Lung (tissue), 12 donors: ENCODE measurements around the gene PRR7. TPM values are rescaled to one million over a fixed set of nuclear protein-coding genes. Genes with fewer than 3 reads are reported as not detected.

Source experiments
- ATAC-seq: fragments of 200-7000 bp; cut with Tn5 transposase; one replicate; pipeline ENCODE4 v1.9.1; 2020; ENCODE audit warnings: moderate number of reproducible peaks; ENCODE audit not compliant: insufficient read depth, low FRiP score
- DNase-seq, 3 donors: peaks; one replicate each; pipeline ENCODE4 v3.0.0-alpha.2; 2013 to 2017
- H3K27ac ChIP-seq, 2 donors: one replicate each; pipeline ENCODE4 v1.5.1; 2013; ENCODE audit warnings: mild to moderate bottlenecking in 2 of 2, moderate library complexity in 2 of 2, control low read depth in 1 of 2, inconsistent platforms in 1 of 2, low read depth in 1 of 2, low read length in 1 of 2
- H3K27me3 ChIP-seq, 3 donors: one replicate each; pipeline ENCODE4 v1.5.1; 2013; ENCODE audit warnings: low read length in 2 of 3; ENCODE audit not compliant: control insufficient read depth in 3 of 3, insufficient read depth in 3 of 3
- H3K36me3 ChIP-seq, 4 donors: one replicate each; pipeline ENCODE4 v1.5.1; 2013; ENCODE audit warnings: low read length in 4 of 4, mild to moderate bottlenecking in 1 of 4, moderate library complexity in 1 of 4; ENCODE audit not compliant: control insufficient read depth in 4 of 4, insufficient read depth in 4 of 4
- H3K4me1 ChIP-seq, 5 donors: one replicate each; pipeline ENCODE4 v1.5.1; 2013; ENCODE audit warnings: low read length in 5 of 5, mild to moderate bottlenecking in 2 of 5, moderate library complexity in 1 of 5; ENCODE audit not compliant: control insufficient read depth in 5 of 5, insufficient read depth in 5 of 5
- H3K4me3 ChIP-seq: one replicate; pipeline ENCODE4 v1.5.1; 2013; ENCODE audit warnings: mild to moderate bottlenecking, control low read depth, moderate library complexity
- H3K9ac ChIP-seq, 2 donors: one replicate each; pipeline ENCODE4 v1.5.1; 2013; ENCODE audit warnings: low read length in 2 of 2, control low read depth in 1 of 2; ENCODE audit not compliant: insufficient read depth in 1 of 2
- H3K9me3 ChIP-seq, 4 donors: one replicate each; pipeline ENCODE4 v1.5.1; 2013; ENCODE audit warnings: low read length in 3 of 4, mild to moderate bottlenecking in 1 of 4, moderate library complexity in 1 of 4; ENCODE audit not compliant: control insufficient read depth in 4 of 4, insufficient read depth in 3 of 4
- WGBS, 2 donors: extraction: QIAGEN DNeasy Blood & Tissue Kit; methylation state at CpG; one replicate each; pipeline ENCODE4 v1.1.7; 2013; 5-methylcytosine and 5-hydroxymethylcytosine counted together
- polyA plus RNA-seq, 2 donors: library from polyadenylated mRNA; stranded (reverse); fragments of 200-250 nt; gene quantifications; one replicate each; pipeline ENCODE4 v1.2.1, GENCODE V29; 2013
- total RNA-seq, 2 donors: library from RNA; depleted of rRNA in 1 of 2; stranded (reverse); fragments of >200 nt in 1 of 2; gene quantifications; one replicate each; pipeline ENCODE4 v1.2.1, GENCODE V29; 2014 to 2021
- TF ChIP-seq, protein P1 (sequence below): IDR thresholded peaks from 2 replicates; pipeline ENCODE4 v1.5.1; 2012; ENCODE audit warnings: mild to moderate bottlenecking; ENCODE audit errors: control extremely low read depth, extremely low read depth
- donor health status: control.
- donor health status: control.
- donor health status: Bipolar disorder and iron deficiency.
- donor health status: healthy.
- donor health status: DM: yes; HTN: yes; CAD: no.

The PRR7 gene
- total and polyA plus RNA-seq, 4 donors, result 1.9 to 7.2 (median 4.0) TPM

DNA sequence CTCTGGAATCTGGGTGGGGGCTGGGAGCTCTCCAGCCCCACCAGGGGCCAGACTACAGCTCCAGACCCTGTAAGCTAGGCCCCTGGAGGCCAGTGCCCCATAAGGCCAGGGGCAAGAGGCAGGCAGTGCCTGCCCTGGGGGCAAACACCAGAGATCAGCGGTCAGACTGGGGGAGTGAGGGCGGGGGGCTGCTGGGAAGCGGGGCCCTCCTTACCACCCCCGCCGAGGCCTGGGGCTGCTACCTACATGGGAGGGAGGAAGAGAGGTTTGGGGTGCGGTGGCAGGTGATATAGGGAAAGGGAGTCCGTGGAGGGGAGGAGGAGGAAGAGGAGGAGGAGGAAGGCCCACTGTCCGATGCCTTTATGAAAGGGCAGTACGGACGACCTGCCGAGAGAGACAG, 12.7 kb downstream of the PRR7 start:
- no peaks in the 10 kb centered on the region for H3K27me3 ChIP-seq
- H3K27ac ChIP-seq, result no peak overlapping the region
- DNase-seq (no peak), ATAC-seq (no peak)
- no peak overlapping the region for H3K4me3 ChIP-seq
- H3K4me1 ChIP-seq, result peaks cover 0 to 21% (median 0%) of the 10 kb centered on the region in 5 donors
- no peak overlapping the region for H3K9ac ChIP-seq
- peaks cover 0 to 18% (median 11%) of the 10 kb centered on the region in 4 donors for H3K36me3 ChIP-seq
- TF ChIP-seq, protein P1, sequence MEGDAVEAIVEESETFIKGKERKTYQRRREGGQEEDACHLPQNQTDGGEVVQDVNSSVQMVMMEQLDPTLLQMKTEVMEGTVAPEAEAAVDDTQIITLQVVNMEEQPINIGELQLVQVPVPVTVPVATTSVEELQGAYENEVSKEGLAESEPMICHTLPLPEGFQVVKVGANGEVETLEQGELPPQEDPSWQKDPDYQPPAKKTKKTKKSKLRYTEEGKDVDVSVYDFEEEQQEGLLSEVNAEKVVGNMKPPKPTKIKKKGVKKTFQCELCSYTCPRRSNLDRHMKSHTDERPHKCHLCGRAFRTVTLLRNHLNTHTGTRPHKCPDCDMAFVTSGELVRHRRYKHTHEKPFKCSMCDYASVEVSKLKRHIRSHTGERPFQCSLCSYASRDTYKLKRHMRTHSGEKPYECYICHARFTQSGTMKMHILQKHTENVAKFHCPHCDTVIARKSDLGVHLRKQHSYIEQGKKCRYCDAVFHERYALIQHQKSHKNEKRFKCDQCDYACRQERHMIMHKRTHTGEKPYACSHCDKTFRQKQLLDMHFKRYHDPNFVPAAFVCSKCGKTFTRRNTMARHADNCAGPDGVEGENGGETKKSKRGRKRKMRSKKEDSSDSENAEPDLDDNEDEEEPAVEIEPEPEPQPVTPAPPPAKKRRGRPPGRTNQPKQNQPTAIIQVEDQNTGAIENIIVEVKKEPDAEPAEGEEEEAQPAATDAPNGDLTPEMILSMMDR, result no peak
- H3K9me3 ChIP-seq, result no peaks in the 10 kb centered on the region
- 91 to 93% methylated on average over 11 of the region's 11 CpGs for WGBS, 2 donors

DNA sequence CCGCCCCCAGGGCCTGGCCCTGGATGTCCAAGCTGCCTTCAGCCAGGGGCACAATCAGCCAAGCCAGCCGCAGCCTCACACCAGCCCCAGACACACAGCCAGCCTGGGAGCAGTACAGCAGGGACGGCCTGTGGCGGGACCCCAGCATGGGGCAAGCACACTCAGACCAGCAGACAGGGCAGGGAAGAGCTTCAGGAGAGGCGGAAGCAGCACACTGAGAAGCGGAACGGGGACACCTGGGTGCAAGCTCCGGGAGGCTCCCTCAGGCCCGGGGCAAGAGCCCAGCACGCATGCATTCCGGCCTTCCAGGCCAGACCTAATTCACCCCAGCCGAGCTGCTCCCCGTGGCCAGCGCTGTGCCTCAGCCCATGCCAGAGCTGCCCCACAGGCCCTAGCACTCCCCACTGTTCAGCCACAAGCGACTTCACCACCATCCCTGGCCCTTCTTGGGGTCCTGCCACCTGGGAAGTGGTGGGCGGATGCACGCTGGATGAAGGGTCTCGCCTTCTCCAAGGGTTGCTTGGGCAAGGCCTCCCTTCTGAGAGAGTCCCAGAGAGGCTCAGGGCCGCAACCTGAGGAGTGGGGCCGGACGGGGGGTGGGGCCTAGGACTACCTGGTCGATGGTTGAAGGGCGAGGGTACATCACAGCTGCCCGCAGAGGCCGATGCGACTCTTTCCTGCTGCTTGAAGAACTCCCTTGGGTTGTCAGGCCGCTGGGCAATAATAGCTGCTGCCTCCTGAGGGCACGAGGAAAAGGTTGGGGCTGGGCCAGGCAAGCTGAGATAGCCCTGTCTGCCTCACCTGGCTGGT, 13.4 kb downstream of the PRR7 start:
- peaks cover 0 to 18% (median 11%) of the 10 kb centered on the region in 4 donors for H3K36me3 ChIP-seq
- no peak overlapping the region for H3K4me3 ChIP-seq
- no peak overlapping the region for H3K27ac ChIP-seq
- H3K9ac ChIP-seq, result no peak overlapping the region
- ATAC-seq (no peak), DNase-seq (no peak)
- TF ChIP-seq, protein P1, result no peak
- 95 to 97% methylated on average over 28 of the region's 28 CpGs for WGBS, 2 donors
- H3K9me3 ChIP-seq, result no peaks in the 10 kb centered on the region
- H3K4me1 ChIP-seq, result peaks cover 0 to 17% (median 0%) of the 10 kb centered on the region in 5 donors
- no peaks in the 10 kb centered on the region for H3K27me3 ChIP-seq

DNA sequence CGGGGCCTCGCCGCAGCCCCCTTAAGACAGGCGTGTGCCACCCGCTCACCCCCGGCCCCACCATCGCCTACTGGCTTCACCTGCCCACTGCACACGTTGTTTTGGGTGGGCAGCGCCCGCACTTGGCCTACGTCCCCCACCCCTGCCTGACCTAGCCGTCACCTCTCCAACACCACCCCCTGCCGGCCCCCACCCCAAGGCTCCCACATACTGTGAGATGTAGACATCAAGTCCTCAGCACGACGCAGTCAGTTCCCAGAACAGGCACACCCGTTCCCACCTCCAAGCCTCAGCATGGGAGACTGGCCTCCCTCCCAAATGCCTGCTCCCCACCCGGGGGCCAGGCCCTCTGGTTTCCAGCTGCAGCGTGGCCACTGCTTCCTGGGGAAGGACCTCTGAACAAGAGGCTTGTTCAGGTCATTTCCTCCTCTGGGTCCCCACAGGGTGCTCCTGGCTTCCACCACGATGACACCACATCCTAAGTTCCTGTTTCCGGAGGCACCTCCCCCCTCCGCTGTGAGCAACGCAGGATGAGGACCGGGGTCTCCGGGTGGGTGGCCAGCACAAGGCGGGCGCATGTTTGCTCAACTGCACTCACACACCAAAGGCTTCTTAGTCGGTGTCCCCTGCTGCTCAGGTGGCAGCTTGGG, 15.5 kb downstream of the PRR7 start:
- WGBS, 2 donors, result 38 to 61% methylated on average over 26 to 27 of the region's 27 CpGs
- H3K4me3 ChIP-seq, result no peak overlapping the region
- ATAC-seq (no peak), DNase-seq (peak in 1 of 3 donors; percentile 45)
- H3K36me3 ChIP-seq, result peaks cover 0 to 36% (median 24%) of the 10 kb centered on the region in 4 donors
- H3K27me3 ChIP-seq, result no peaks in the 10 kb centered on the region
- H3K9me3 ChIP-seq, result peaks cover 0 to 4% (median 0%) of the 10 kb centered on the region in 4 donors
- peaks cover 0 to 4% (median 0%) of the 10 kb centered on the region in 5 donors for H3K4me1 ChIP-seq
- no peak overlapping the region for H3K9ac ChIP-seq
- H3K27ac ChIP-seq, result peak overlapping the region; percentile 72 to 81
- TF ChIP-seq, protein P1, result no peak
